Kidney glomerular epithelial cell (primary cell): ENCODE measurements around the gene SEC24D.
"Not testable (repeated sequence)": the region's sequence is repeated elsewhere in the genome, so short reads cannot be mapped to it uniquely, and the experiment has no call there.

Experiments used
- DNase-seq: peaks from one replicate; lab custom pipeline; 2025; lab: John Stamatoyannopoulos, UW

SEC24D gene

DNA sequence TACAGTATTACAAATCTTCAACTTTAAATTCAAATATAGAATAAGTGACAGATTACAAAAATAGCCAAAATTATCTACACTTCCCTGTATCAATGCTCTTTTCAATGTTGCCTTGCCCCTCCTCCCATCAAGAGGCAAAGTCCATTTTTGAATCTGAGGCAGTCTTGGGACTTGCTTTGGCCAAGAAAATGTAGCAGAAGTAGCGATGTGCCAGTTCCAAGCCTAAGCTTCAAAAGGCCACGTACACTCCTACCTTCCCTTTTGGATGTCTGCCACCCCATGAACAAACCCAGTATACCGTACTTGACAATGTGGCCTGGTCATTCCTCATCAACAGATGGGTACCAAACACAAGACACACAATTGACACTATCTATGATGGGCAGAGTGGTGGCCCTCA is 24.1 kb downstream of the SEC24D start:
- DNase-seq, result no peak

GRCh38 chr4:118810991-118811764 is 24.7 kb downstream of the SEC24D start:
- no peak for DNase-seq

DNA sequence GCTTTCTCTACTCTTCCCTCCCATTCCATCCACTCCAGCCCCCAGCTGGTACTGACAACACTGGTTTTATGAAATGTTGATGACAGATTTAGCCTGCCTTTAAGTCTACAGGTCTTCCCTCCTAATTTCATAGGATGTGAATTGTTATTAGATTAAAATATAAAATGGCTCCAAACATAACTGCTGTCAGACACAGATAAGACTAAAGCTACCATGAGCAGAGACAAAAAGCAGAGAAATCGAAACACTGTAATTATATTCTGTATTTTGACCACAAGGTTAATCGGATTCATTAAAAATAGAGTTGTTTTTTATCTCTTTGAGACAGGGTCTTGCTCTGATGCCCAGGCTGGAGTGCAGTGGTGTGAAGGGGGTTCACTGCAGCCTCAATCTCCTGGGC is 28.3 kb downstream of the SEC24D start:
- DNase-seq, result no peak

DNA sequence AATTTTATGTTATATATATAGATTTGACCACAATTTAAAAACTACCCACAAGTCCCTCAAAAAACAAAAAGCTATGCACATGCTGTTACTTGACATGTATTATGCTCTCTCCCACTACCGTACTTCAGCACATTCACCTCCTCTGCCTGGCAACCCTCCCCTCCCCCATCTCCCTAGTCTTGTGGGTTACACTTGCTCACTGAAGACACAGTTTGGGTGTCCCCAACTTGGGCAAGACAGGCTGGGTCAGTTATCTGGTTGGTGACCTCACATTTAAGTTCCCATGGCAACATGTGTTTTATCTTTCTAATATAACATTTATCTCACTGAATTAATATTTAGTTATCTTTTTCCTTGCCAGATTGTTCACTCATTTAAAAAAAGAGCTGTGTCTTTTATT is 32.7 kb downstream of the SEC24D start:
- no peak for DNase-seq

- DNase-seq, result no peak
Measured at GRCh38 chr4:118801895-118802575, 33.9 kb downstream of the SEC24D start.

- DNase-seq, result no peak
Measured at GRCh38 chr4:118799231-118799942, 36.5 kb downstream of the SEC24D start.

GRCh38 chr4:118798658-118799057 is 37.3 kb downstream of the SEC24D start:
- no peak for DNase-seq

GRCh38 chr4:118797558-118798142 is 38.3 kb downstream of the SEC24D start:
- no peak for DNase-seq

- not testable (repeated sequence) for DNase-seq
Measured at GRCh38 chr4:118791690-118792446, 44.1 kb downstream of the SEC24D start.

GRCh38 chr4:118790544-118790943 is 45.4 kb downstream of the SEC24D start:
- DNase-seq, result no peak

- no peak for DNase-seq
Measured at GRCh38 chr4:118788911-118789310, 47.0 kb downstream of the SEC24D start.

DNA sequence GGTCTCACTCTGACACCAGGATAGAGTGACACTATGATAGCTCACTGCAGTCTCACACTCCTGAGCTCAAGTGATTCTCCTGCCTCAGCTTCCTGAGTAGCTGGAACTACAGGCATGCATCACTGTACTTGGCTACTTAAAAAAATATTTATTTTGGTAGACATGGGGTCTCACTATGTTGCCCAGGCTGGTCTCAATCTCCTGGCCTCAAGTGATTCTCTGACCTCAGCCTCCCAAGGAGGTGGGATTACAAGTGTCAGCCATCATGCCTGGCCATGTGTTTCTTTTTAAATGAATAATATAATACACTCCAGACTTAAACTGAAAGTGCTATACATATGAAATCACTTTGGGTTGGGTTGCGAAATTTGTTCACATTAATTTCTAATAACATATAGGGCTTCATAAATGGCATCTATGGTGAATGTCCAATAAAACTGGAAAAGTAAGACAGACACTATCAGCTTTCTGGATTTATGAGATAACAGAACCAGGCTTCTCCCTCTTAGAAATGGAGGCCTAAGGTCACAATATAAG is 48.0 kb downstream of the SEC24D start:
- no peak for DNase-seq

- DNase-seq, result no peak
Measured at GRCh38 chr4:118784776-118785175, 51.1 kb downstream of the SEC24D start.

DNA sequence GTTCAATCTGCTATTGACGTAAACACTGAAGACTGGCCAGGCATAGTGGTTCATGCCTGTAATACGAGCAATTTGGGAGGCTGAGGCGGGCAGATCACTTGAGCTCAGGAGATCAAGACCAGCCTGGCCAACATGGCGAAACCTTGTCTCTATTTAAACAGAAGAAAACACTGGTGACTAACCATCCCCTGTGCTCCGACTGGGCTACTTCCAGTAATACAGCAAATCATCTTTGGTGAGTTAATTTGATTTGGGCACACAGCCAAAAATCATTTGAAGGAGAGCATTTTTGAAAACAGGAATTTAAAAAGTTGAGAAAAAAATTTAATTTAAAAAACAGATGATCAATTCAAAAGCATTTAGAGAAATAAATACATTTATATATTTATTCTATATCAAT is 52.0 kb downstream of the SEC24D start:
- DNase-seq, result no peak

- not testable (repeated sequence) for DNase-seq
Measured at GRCh38 chr4:118782886-118783285, 53.0 kb downstream of the SEC24D start.

DNA sequence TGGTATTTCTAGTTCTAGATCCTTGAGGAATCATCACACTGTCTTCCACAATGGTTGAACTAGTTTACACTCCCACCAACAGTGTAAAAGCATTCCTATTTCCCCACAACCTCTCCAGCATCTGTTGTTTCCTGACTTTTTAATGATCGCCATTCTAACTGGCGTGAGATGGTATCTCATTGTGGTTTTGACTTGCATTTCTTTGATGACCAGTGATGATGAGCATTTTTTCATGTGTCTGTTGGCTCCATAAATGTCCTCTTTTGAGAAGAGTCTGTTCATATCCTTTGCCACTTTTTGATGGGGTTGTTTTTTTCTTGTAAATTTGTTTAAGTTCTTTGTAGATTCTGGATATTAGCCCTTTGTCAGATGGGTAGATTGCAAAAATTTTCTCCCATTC is 58.3 kb downstream of the SEC24D start:
- not testable (repeated sequence) for DNase-seq

DNA sequence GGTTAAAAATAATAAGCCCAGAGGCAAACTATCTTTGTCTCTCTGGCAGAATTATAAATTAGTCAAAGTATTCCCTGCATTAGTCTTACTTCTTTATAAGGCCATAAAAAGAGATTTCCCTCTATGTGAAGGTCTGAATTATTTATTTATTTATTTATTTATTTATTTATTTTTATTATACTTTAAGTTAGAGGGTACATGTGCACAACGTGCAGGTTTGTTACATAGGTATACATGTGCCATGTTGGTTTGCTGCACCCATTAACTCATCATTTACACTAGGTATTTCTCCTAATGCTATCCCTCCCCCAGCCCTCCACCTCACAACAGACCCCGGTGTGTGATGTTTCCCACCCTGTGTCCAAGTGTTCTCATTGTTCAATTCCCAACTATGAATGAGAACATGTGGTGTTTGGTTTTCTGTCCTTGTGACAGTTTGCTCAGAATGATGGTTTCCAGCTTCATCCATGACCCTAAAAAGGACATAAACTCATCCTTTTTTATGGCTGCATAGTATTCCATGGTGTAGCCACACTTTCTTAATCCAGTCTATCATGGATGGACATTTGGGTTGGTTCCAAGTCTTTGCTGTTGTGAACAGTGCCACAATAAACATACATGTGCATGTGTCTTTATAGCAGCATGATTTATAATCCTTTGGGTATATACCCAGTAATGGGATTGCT is 58.8 kb downstream of the SEC24D start:
- not testable (repeated sequence) for DNase-seq

GRCh38 chr4:118776157-118776954 is 59.6 kb downstream of the SEC24D start:
- no peak for DNase-seq

DNA sequence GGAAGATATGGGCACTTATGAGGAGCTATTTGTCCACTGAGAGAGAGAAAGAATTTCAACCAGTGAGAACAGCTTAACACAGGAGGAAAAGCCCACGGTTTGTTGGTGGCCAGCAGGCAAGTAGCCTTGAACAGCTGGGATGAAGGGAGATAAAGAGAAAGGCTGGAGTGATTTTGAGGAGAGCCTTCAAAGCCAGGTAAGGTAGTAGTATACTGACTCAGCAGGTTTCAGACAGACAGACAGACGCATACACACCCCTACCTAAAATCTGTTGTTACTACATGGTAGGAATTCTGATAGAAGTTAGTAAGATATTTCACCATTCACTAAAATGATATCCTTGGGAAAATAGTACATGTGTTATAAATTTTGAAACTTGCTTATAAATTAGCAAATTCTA is 60.5 kb downstream of the SEC24D start:
- DNase-seq, result no peak

GRCh38 chr4:118774989-118775388 is 60.9 kb downstream of the SEC24D start:
- peak; percentile 34 for DNase-seq
